Measurements from ENCODE around the gene PAX6. TPM values are rescaled to one million over a fixed set of nuclear protein-coding genes. Genes with fewer than 3 reads are reported as not detected.
"Not testable (repeated sequence)": the region's sequence is repeated elsewhere in the genome, so short reads cannot be mapped to it uniquely, and the experiment has no call there.

Gene PAX6
- polyA plus RNA-seq, 2 donors: 0.08 to 0.10 TPM

GRCh38 chr11:31761636-31762035 lies 49.5 kb downstream of the PAX6 start:
- Histone ChIP-seq H3K27me3 (ENCODE audit: control insufficient read depth in 1 of 2, insufficient read depth in 2 of 2, low read length in 2 of 2) (no peaks in the 10 kb centered on the region), H3K9me3 (ENCODE audit: control insufficient read depth in 2 of 2, insufficient read depth in 1 of 2, low read depth in 1 of 2, low read length in 1 of 2) (no peaks in the 10 kb centered on the region), H3K36me3 (ENCODE audit: control insufficient read depth in 2 of 2, insufficient read depth in 2 of 2, low read length in 1 of 2) (no peaks in the 10 kb centered on the region), H3K27ac (ENCODE audit: low read depth in 2 of 2, low read length in 1 of 2) (no peak overlapping the region), H3K4me1 (ENCODE audit: control insufficient read depth in 2 of 2, insufficient read depth in 2 of 2, low read length in 1 of 2) (no peaks in the 10 kb centered on the region), H3K4me3 (ENCODE audit: low read depth in 1 of 2, low read length in 2 of 2) (no peak overlapping the region)
- 92 to 100% methylated on average over 1 of the region's 1 CpG for WGBS, 2 donors

- WGBS, 2 donors: 27 to 35% methylated on average over 3 of the region's 3 CpGs
Measured at GRCh38 chr11:31757260-31757835, 53.8 kb downstream of the PAX6 start.

GRCh38 chr11:31747581-31747980 lies 63.5 kb downstream of the PAX6 start:
- Histone ChIP-seq H3K4me3 (ENCODE audit: low read depth in 1 of 2, low read length in 2 of 2) (no peak overlapping the region), H3K27ac (ENCODE audit: low read depth in 2 of 2, low read length in 1 of 2) (no peak overlapping the region), H3K9me3 (ENCODE audit: control insufficient read depth in 2 of 2, insufficient read depth in 1 of 2, low read depth in 1 of 2, low read length in 1 of 2) (no peaks in the 10 kb centered on the region), H3K36me3 (ENCODE audit: control insufficient read depth in 2 of 2, insufficient read depth in 2 of 2, low read length in 1 of 2) (no peaks in the 10 kb centered on the region), H3K4me1 (ENCODE audit: control insufficient read depth in 2 of 2, insufficient read depth in 2 of 2, low read length in 1 of 2) (no peaks in the 10 kb centered on the region), H3K27me3 (ENCODE audit: control insufficient read depth in 1 of 2, insufficient read depth in 2 of 2, low read length in 2 of 2) (no peaks in the 10 kb centered on the region)
- 43 to 44% methylated on average over 1 of the region's 1 CpG for WGBS, 2 donors

More at GRCh38 chr11:31757260-31757835, 53.8 kb downstream of the PAX6 start:
- H3K36me3 ChIP-seq (ENCODE audit: control insufficient read depth in 2 of 2, insufficient read depth in 2 of 2, low read length in 1 of 2): no peaks in the 10 kb centered on the region
- H3K27me3 ChIP-seq (ENCODE audit: control insufficient read depth in 1 of 2, insufficient read depth in 2 of 2, low read length in 2 of 2): no peaks in the 10 kb centered on the region
- H3K9me3 ChIP-seq (ENCODE audit: control insufficient read depth in 2 of 2, insufficient read depth in 1 of 2, low read depth in 1 of 2, low read length in 1 of 2): no peaks in the 10 kb centered on the region
- no peak overlapping the region for H3K4me3 ChIP-seq (ENCODE audit: low read depth in 1 of 2, low read length in 2 of 2)
- H3K4me1 ChIP-seq (ENCODE audit: control insufficient read depth in 2 of 2, insufficient read depth in 2 of 2, low read length in 1 of 2): no peaks in the 10 kb centered on the region
- H3K27ac ChIP-seq (ENCODE audit: low read depth in 2 of 2, low read length in 1 of 2): no peak overlapping the region

GRCh38 chr11:31740731-31741368 lies 70.3 kb downstream of the PAX6 start:
- WGBS, 2 donors: 94% methylated on average over 26 of the region's 26 CpGs
- H3K36me3 ChIP-seq (ENCODE audit: control insufficient read depth in 2 of 2, insufficient read depth in 2 of 2, low read length in 1 of 2); H3K27ac ChIP-seq (ENCODE audit: low read depth in 2 of 2, low read length in 1 of 2); H3K4me3 ChIP-seq (ENCODE audit: low read depth in 1 of 2, low read length in 2 of 2); H3K9me3 ChIP-seq (ENCODE audit: control insufficient read depth in 2 of 2, insufficient read depth in 1 of 2, low read depth in 1 of 2, low read length in 1 of 2); H3K4me1 ChIP-seq (ENCODE audit: control insufficient read depth in 2 of 2, insufficient read depth in 2 of 2, low read length in 1 of 2); H3K27me3 ChIP-seq (ENCODE audit: control insufficient read depth in 1 of 2, insufficient read depth in 2 of 2, low read length in 2 of 2): not testable (repeated sequence)

GRCh38 chr11:31740131-31740530 lies 71.0 kb downstream of the PAX6 start:
- Histone ChIP-seq H3K27me3 (ENCODE audit: control insufficient read depth in 1 of 2, insufficient read depth in 2 of 2, low read length in 2 of 2) (no peaks in the 10 kb centered on the region), H3K36me3 (ENCODE audit: control insufficient read depth in 2 of 2, insufficient read depth in 2 of 2, low read length in 1 of 2) (no peaks in the 10 kb centered on the region), H3K27ac (ENCODE audit: low read depth in 2 of 2, low read length in 1 of 2) (no peak overlapping the region), H3K4me3 (ENCODE audit: low read depth in 1 of 2, low read length in 2 of 2) (no peak overlapping the region), H3K4me1 (ENCODE audit: control insufficient read depth in 2 of 2, insufficient read depth in 2 of 2, low read length in 1 of 2) (no peaks in the 10 kb centered on the region), H3K9me3 (ENCODE audit: control insufficient read depth in 2 of 2, insufficient read depth in 1 of 2, low read depth in 1 of 2, low read length in 1 of 2) (no peaks in the 10 kb centered on the region)
- WGBS, 2 donors: 81 to 84% methylated on average over 1 of the region's 1 CpG
